Tibial nerve (tissue), 3 donors: Measurements from ENCODE around the gene GSTM1.
"Not testable (repeated sequence)": the region's sequence is repeated elsewhere in the genome, so short reads cannot be mapped to it uniquely, and the experiment has no call there.

ENCODE experiments used
- POLR2A ChIP-seq, 2 donors: fragments of 450-650 bp; IDR thresholded peaks; one replicate each; pipeline ENCODE4 v1.6.1; 2017; ENCODE audit warnings: antibody characterized with exemption in 2 of 2, mild to moderate bottlenecking in 2 of 2, moderate library complexity in 2 of 2
- TF ChIP-seq, protein P1 (sequence below), 5 experiments: fragments of 200-600 bp in 3 of 5; fragments of 450-650 bp in 2 of 5; sonication (generic) in 3 of 5; IDR thresholded peaks; one replicate each; pipeline ENCODE4 v1.5.1; 2016 to 2019; ENCODE audit warnings: antibody characterized with exemption in 5 of 5, mild to moderate bottlenecking in 3 of 5, moderate library complexity in 2 of 5

GRCh38 chr1:109711593-109712320 lies 24.1 kb downstream of the GSTM1 start, which contains the start of gene GSTM5:
- TF ChIP-seq, protein P1, sequence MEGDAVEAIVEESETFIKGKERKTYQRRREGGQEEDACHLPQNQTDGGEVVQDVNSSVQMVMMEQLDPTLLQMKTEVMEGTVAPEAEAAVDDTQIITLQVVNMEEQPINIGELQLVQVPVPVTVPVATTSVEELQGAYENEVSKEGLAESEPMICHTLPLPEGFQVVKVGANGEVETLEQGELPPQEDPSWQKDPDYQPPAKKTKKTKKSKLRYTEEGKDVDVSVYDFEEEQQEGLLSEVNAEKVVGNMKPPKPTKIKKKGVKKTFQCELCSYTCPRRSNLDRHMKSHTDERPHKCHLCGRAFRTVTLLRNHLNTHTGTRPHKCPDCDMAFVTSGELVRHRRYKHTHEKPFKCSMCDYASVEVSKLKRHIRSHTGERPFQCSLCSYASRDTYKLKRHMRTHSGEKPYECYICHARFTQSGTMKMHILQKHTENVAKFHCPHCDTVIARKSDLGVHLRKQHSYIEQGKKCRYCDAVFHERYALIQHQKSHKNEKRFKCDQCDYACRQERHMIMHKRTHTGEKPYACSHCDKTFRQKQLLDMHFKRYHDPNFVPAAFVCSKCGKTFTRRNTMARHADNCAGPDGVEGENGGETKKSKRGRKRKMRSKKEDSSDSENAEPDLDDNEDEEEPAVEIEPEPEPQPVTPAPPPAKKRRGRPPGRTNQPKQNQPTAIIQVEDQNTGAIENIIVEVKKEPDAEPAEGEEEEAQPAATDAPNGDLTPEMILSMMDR (IDR thresholded peaks at IDR 0.05): not testable (repeated sequence)
- not testable (repeated sequence) for TF ChIP-seq POLR2A (IDR thresholded peaks at IDR 0.05)
